Esophagus muscularis mucosa (tissue), 3 donors: ENCODE results near the gene UGT1A4.

Source experiments
- POLR2A ChIP-seq: fragments of 450-650 bp; IDR thresholded peaks from one replicate; pipeline ENCODE4 v1.6.1; 2017; ENCODE audit warnings: antibody characterized with exemption, moderate library complexity, mild to moderate bottlenecking, low read depth
- TF ChIP-seq, protein P1 (sequence below), 3 experiments: fragments of 200-600 bp in 2 of 3; fragments of 450-650 bp in 1 of 3; sonication (generic) in 2 of 3; IDR thresholded peaks; one replicate each; pipeline ENCODE4 v1.5.1; 2017 to 2019; ENCODE audit warnings: antibody characterized with exemption in 3 of 3, mild to moderate bottlenecking in 2 of 3, moderate library complexity in 1 of 3

DNA sequence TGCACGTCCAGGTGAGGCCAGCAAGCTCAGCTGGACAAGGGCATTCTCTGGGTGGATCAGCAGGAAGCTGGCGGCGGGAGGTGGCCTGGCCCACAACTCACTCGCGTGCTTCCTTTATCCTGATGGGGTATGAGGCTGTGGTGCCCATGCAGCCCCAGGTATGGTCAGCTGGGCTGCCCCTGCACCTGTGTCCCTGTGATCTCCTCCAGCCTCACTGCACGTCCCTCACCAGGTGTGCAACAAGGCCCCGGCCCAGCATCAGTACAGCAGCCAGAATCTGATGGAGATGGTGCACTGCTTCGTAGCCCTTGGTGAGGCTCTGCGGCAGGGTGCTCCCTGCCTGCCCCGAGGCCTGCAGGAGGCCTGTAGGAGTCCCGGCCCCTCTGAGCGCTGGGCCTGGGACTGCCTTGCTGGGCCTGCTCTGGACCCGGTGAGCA, 77.2 kb downstream of the UGT1A4 start:
- TF ChIP-seq, protein P1, sequence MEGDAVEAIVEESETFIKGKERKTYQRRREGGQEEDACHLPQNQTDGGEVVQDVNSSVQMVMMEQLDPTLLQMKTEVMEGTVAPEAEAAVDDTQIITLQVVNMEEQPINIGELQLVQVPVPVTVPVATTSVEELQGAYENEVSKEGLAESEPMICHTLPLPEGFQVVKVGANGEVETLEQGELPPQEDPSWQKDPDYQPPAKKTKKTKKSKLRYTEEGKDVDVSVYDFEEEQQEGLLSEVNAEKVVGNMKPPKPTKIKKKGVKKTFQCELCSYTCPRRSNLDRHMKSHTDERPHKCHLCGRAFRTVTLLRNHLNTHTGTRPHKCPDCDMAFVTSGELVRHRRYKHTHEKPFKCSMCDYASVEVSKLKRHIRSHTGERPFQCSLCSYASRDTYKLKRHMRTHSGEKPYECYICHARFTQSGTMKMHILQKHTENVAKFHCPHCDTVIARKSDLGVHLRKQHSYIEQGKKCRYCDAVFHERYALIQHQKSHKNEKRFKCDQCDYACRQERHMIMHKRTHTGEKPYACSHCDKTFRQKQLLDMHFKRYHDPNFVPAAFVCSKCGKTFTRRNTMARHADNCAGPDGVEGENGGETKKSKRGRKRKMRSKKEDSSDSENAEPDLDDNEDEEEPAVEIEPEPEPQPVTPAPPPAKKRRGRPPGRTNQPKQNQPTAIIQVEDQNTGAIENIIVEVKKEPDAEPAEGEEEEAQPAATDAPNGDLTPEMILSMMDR (IDR thresholded peaks at IDR 0.05), result no peak
- no peak for TF ChIP-seq POLR2A
